Heart right ventricle (tissue), 16 donors: ENCODE measurements around the gene TBC1D22A. TPM values are rescaled to one million over a fixed set of nuclear protein-coding genes. Genes with fewer than 3 reads are reported as not detected.
A peak's percentile ranks its signal among the peaks of the same experiment; 100 is the strongest.

ENCODE experiments used
- ATAC-seq, 8 donors: fragments of 200-7000 bp; cut with Tn5 transposase; one replicate each; pipeline ENCODE4 v1.9.1; 2020; ENCODE audit warnings: mild to moderate bottlenecking in 8 of 8, moderate library complexity in 8 of 8, moderate number of reproducible peaks in 1 of 8
- DNase-seq, 2 donors: peaks; one replicate each; pipeline ENCODE4 v3.0.0-alpha.2; 2020
- H3K27ac ChIP-seq, 10 donors: fragments of 200-600 bp; sonication (generic) in 2 of 10; one replicate each; pipeline versions ENCODE4 v1.5.0 to v1.8.0; 2020 to 2022; ENCODE audit warnings: mild to moderate bottlenecking in 3 of 10
- H3K27me3 ChIP-seq, 7 donors: fragments of 200-600 bp; one replicate each; pipeline ENCODE4 v1.8.0; 2021 to 2022; ENCODE audit warnings: mild to moderate bottlenecking in 2 of 7
- H3K36me3 ChIP-seq, 9 donors: fragments of 200-600 bp; sonication (generic) in 1 of 9; one replicate each; pipeline versions ENCODE4 v1.5.0 to v1.8.0; 2020 to 2022; ENCODE audit warnings: mild to moderate bottlenecking in 2 of 9
- H3K4me1 ChIP-seq, 9 donors: fragments of 200-600 bp; sonication (generic) in 1 of 9; one replicate each; pipeline versions ENCODE4 v1.5.0 to v1.8.0; 2020 to 2022; ENCODE audit warnings: mild to moderate bottlenecking in 4 of 9
- H3K4me3 ChIP-seq, 10 donors: fragments of 200-600 bp; sonication (generic) in 2 of 10; one replicate each; pipeline versions ENCODE4 v1.5.0 to v1.8.0; 2020 to 2022; ENCODE audit warnings: mild to moderate bottlenecking in 7 of 10, moderate library complexity in 2 of 10
- H3K9me3 ChIP-seq, 11 donors: fragments of 200-600 bp in 10 of 11; sonication (generic) in 2 of 11; one replicate each; pipeline versions ENCODE4 v1.5.0 to v1.8.0; 2013 to 2022; ENCODE audit warnings: mild to moderate bottlenecking in 2 of 11, control low read depth in 1 of 11, moderate library complexity in 1 of 11
- CTCF ChIP-seq, 9 donors: fragments of 200-600 bp; sonication (generic) in 2 of 9; IDR thresholded peaks; one replicate each; pipeline versions ENCODE4 v1.5.0 to v1.8.0; 2021 to 2022; ENCODE audit warnings: antibody characterized with exemption in 9 of 9, mild to moderate bottlenecking in 5 of 9, moderate library complexity in 1 of 9
- WGBS, 2 donors: extraction: QIAGEN DNeasy Blood & Tissue Kit; methylation state at CpG; one replicate each; pipeline ENCODE4 v1.1.7; 2013; ENCODE audit warnings: inconsistent platforms in 1 of 2; 5-methylcytosine and 5-hydroxymethylcytosine counted together
- intact Hi-C, 10 donors: fragments of 100-400 bp; cut with DNase I; formaldehyde crosslinking; loops; one replicate each; pipeline versions ENCODE4 v1.11.1 to v1.14.2; 2022
- polyA plus RNA-seq, 2 donors: library from polyadenylated mRNA; stranded (reverse); fragments of 200-250 nt; gene quantifications; one replicate each; pipeline ENCODE4 v1.2.3, GENCODE V29; 2013
- total RNA-seq, 10 donors: library from RNA; stranded (reverse); fragmentation: NEBNext Ultra II Directional in 3 of 10; extraction: Animal tissue kit (Norgen Biotek cat#: 25700) in 3 of 10; gene quantifications; one replicate each; pipeline versions ENCODE4 v1.2.1 to v1.2.4, GENCODE V29; 2021 to 2023
- donor health status: Arrhythmogenic right ventricular cardiomyopathy.
- donor health status: ischemic (EF 13 %, LVEDD 7.1; RV severe dilation, severe dysfunction).
- donor health status: healthy with polysubstance abuse.
- donor health status: DM: no; HTN: yes; CAD: no.
- donor health status: DM: no; HTN: no; CAD: no.
- donor health status: ischemic (EF 25% LVEDD 6.9; RV normal size, moderate dysfunction).
- donor health status: ischemic (EF 25% LVEDD 5.7; RV mildly dilated, moderate dysfunction).
- donor health status: healthy.
- donor health status: DM: yes; HTN: yes; CAD: no.
- donor health status: Ischemic cardiomyopathy.
- donor health status: ischemic (EF 35%, LVEDD 5.7; RV mildly dilated, moderate dysfunction).
- donor health status: nonischemic (EF 11% LVEDD 7.7; RV severe dilation, severe dysfunction).
- donor health status: DM: yes; HTN: yes; CAD: no.
- donor health status: PGD.
- donor health status: ischemic (EF 29% LVEDD 5.4; RV normal size, mild dysfunction).
- donor health status: nonischemic (EF 23%, LVEDD 6.1; RV moderate dilation, normal function).

Gene TBC1D22A
- total and polyA plus RNA-seq, 12 donors = 7.2 to 27.9 (median 17.9) TPM

GRCh38 chr22:46902436-46902835, 140.0 kb downstream of the TBC1D22A start:
- Histone ChIP-seq H3K4me1 (no peaks in the 10 kb centered on the region), H3K27ac (no peak overlapping the region), H3K4me3 (no peak overlapping the region), H3K36me3 (peaks cover 0 to 20% (median 0%) of the 10 kb centered on the region in 9 donors), H3K27me3 (no peaks in the 10 kb centered on the region), H3K9me3 (no peaks in the 10 kb centered on the region)
- intact Hi-C loops = no loop called here
- 90% methylated on average over 14 of the region's 14 CpGs for WGBS, 2 donors
- DNase-seq (no peak), ATAC-seq (no peak)
- no peak for TF ChIP-seq CTCF (IDR thresholded peaks at IDR 0.05)

- peak in 2 of 8 donors; percentile 24 to 42 for ATAC-seq
- H3K9me3 ChIP-seq = no peaks in the 10 kb centered on the region
- H3K27me3 ChIP-seq = no peaks in the 10 kb centered on the region
- DNase-seq = no peak
- no peak overlapping the region for H3K4me3 ChIP-seq
- no peaks in the 10 kb centered on the region for H3K4me1 ChIP-seq
- H3K36me3 ChIP-seq = peaks cover 0 to 20% (median 0%) of the 10 kb centered on the region in 9 donors
- intact Hi-C loops = no loop called here
- TF ChIP-seq CTCF (IDR thresholded peaks at IDR 0.05) = no peak
- no peak overlapping the region for H3K27ac ChIP-seq
- WGBS, 2 donors = 91 to 92% methylated on average over 29 of the region's 29 CpGs
These were observed 140.8 kb downstream of the TBC1D22A start for GRCh38 chr22:46902998-46903916.

- DNase-seq = no peak
- whole genome bisulfite sequencing, 2 donors = 96 to 98% methylated on average over 15 of the region's 15 CpGs
- intact Hi-C loops = no loop called here
These were observed 143.0 kb downstream of the TBC1D22A start for GRCh38 chr22:46905415-46905814.

GRCh38 chr22:46905834-46906233, 143.4 kb downstream of the TBC1D22A start:
- Histone ChIP-seq H3K27ac (no peak overlapping the region), H3K27me3 (no peaks in the 10 kb centered on the region), H3K36me3 (peaks cover 0 to 23% (median 0%) of the 10 kb centered on the region in 9 donors), H3K4me3 (no peak overlapping the region), H3K4me1 (no peaks in the 10 kb centered on the region), H3K9me3 (no peaks in the 10 kb centered on the region)
- ATAC-seq (no peak), DNase-seq (no peak)
- intact Hi-C loops = no loop called here
- TF ChIP-seq CTCF (IDR thresholded peaks at IDR 0.05) = no peak
- 87 to 94% methylated on average over 8 of the region's 8 CpGs for WGBS, 2 donors

More at GRCh38 chr22:46905415-46905814, 143.0 kb downstream of the TBC1D22A start:
- H3K27ac ChIP-seq = no peak overlapping the region
- ATAC-seq = no peak
- no peaks in the 10 kb centered on the region for H3K9me3 ChIP-seq
- no peaks in the 10 kb centered on the region for H3K4me1 ChIP-seq
- H3K36me3 ChIP-seq = peaks cover 0 to 23% (median 0%) of the 10 kb centered on the region in 9 donors
- H3K27me3 ChIP-seq = no peaks in the 10 kb centered on the region
- no peak overlapping the region for H3K4me3 ChIP-seq
- no peak for TF ChIP-seq CTCF (IDR thresholded peaks at IDR 0.05)
